GM23338 (cell line): ENCODE measurements around the gene HLX. TPM values are rescaled to one million over a fixed set of nuclear protein-coding genes. Genes with fewer than 3 reads are reported as not detected.

Experiments
- ATAC-seq: fragments of 200-7000 bp; cut with Tn5 transposase; 3 replicates; pipeline ENCODE4 v1.9.1; 2020
- DNase-seq: peaks from one replicate; pipeline ENCODE4 v3.0.0-alpha.2; 2015; ENCODE audit warnings: low spot score
- H2AFZ ChIP-seq: fragments of 200-600 bp; sonication (generic); 2 replicates; pipeline ENCODE4 v1.8.0; 2016; ENCODE audit warnings: antibody characterized with exemption, mild to moderate bottlenecking, moderate library complexity
- H3F3A ChIP-seq: fragments of 200-600 bp; sonication (generic); replicated peaks from 2 replicates; pipeline ENCODE4 v1.8.0; 2017; ENCODE audit warnings: antibody characterized with exemption, mixed run types, low read depth
- H3K27ac ChIP-seq: fragments of 200-600 bp; sonication (generic); 2 replicates; pipeline ENCODE4 v1.6.1; 2016; ENCODE audit warnings: low read depth
- H3K27me3 ChIP-seq: fragments of 200-600 bp; sonication (generic); 2 replicates; pipeline ENCODE4 v1.8.0; 2016; ENCODE audit warnings: mild to moderate bottlenecking, mixed run types, moderate library complexity; ENCODE audit not compliant: insufficient read depth
- H3K36me3 ChIP-seq: fragments of 200-600 bp; sonication (generic); 2 replicates; pipeline ENCODE4 v1.8.0; 2016; ENCODE audit warnings: mild to moderate bottlenecking; ENCODE audit not compliant: insufficient read depth
- H3K4me1 ChIP-seq: fragments of 200-600 bp; sonication (generic); 2 replicates; pipeline ENCODE4 v1.8.0; 2016; ENCODE audit warnings: mild to moderate bottlenecking, moderate library complexity; ENCODE audit not compliant: insufficient read depth
- H3K4me2 ChIP-seq: fragments of 200-600 bp; sonication (generic); 2 replicates; pipeline ENCODE4 v1.7.1; 2017; ENCODE audit warnings: mixed run types
- H3K4me3 ChIP-seq: fragments of 200-600 bp; sonication (generic); 2 replicates; pipeline ENCODE4 v1.6.1; 2016; ENCODE audit warnings: mixed run types
- H3K79me2 ChIP-seq: fragments of 200-600 bp; sonication (generic); replicated peaks from 2 replicates; pipeline ENCODE4 v1.8.0; 2017; ENCODE audit warnings: mild to moderate bottlenecking; ENCODE audit not compliant: insufficient read depth
- H3K9me2 ChIP-seq: fragments of 200-600 bp; sonication (generic); 2 replicates; pipeline ENCODE4 v1.8.0; 2017; ENCODE audit not compliant: insufficient read depth
- H4K20me1 ChIP-seq: fragments of 200-600 bp; sonication (generic); replicated peaks from 2 replicates; pipeline ENCODE4 v1.8.0; 2017; ENCODE audit warnings: mild to moderate bottlenecking; ENCODE audit not compliant: insufficient read depth
- H3K27ac Mint-ChIP-seq: 2 replicates; pipeline ENCODE4 v1.8.0; 2020; ENCODE audit warnings: inconsistent platforms, mild to moderate bottlenecking, moderate library complexity, mixed read lengths
- H3K27me3 Mint-ChIP-seq: 3 replicates; pipeline ENCODE4 v1.8.0; 2022; ENCODE audit warnings: low read depth, mild to moderate bottlenecking, moderate library complexity, mixed read lengths, inconsistent platforms; ENCODE audit not compliant: insufficient read depth, poor library complexity
- H3K36me3 Mint-ChIP-seq: 3 replicates; pipeline ENCODE4 v1.8.0; 2021; ENCODE audit warnings: low read depth, mild to moderate bottlenecking, inconsistent platforms, moderate library complexity, mixed read lengths
- H3K4me1 Mint-ChIP-seq: 3 replicates; pipeline ENCODE4 v1.8.0; 2020; ENCODE audit warnings: mild to moderate bottlenecking, inconsistent platforms, mixed read lengths
- H3K4me3 Mint-ChIP-seq: 3 replicates; pipeline ENCODE4 v1.8.0; 2021; ENCODE audit warnings: moderate library complexity, mild to moderate bottlenecking, inconsistent platforms, mixed read lengths
- H3K9me3 Mint-ChIP-seq: 3 replicates; pipeline ENCODE4 v1.8.0; 2020; ENCODE audit warnings: moderate library complexity, mild to moderate bottlenecking, inconsistent platforms, mixed read lengths
- CREB1 ChIP-seq: fragments of 250-450 bp; sonication (Bioruptor Pico); IDR thresholded peaks from 2 replicates; pipeline ENCODE4 v1.5.0; 2020; ENCODE audit warnings: low read depth, mild to moderate bottlenecking, moderate library complexity
- EZH2 ChIP-seq: fragments of 200-600 bp; sonication (generic); IDR thresholded peaks from one replicate; pipeline ENCODE4 v1.8.0; 2017; ENCODE audit warnings: antibody characterized with exemption, mild to moderate bottlenecking, low read depth; ENCODE audit not compliant: unreplicated experiment
- EZH2phosphoT487 ChIP-seq: fragments of 200-600 bp; sonication (generic); IDR thresholded peaks from one replicate; pipeline ENCODE4 v1.8.1; 2018; ENCODE audit warnings: antibody characterized with exemption; ENCODE audit not compliant: unreplicated experiment
- JUNB ChIP-seq: IDR thresholded peaks from one replicate; pipeline ENCODE4 v1.6.1; 2016; ENCODE audit warnings: antibody characterized with exemption; ENCODE audit not compliant: unreplicated experiment
- NANOG ChIP-seq: IDR thresholded peaks from 2 replicates; pipeline ENCODE4 v1.6.1; 2016; ENCODE audit warnings: antibody characterized with exemption, borderline replicate concordance
- POLR2AphosphoS5 ChIP-seq: IDR thresholded peaks from 2 replicates; pipeline ENCODE4 v1.6.1; 2016; ENCODE audit warnings: antibody characterized with exemption, low read depth
- STAT1 ChIP-seq: IDR thresholded peaks from one replicate; pipeline ENCODE4 v1.6.1; 2016; ENCODE audit warnings: antibody characterized with exemption; ENCODE audit not compliant: unreplicated experiment
- ZNF114 ChIP-seq: fragments of 250-450 bp; sonication (Bioruptor Pico); IDR thresholded peaks from 2 replicates; pipeline ENCODE4 v1.5.0; 2020; ENCODE audit warnings: mild to moderate bottlenecking, moderate library complexity
- ZNF331 ChIP-seq: fragments of 250-450 bp; sonication (Bioruptor Pico); IDR thresholded peaks from 2 replicates; pipeline ENCODE4 v1.5.0; 2020; ENCODE audit warnings: low read depth, mild to moderate bottlenecking, moderate library complexity
- ZNF462 ChIP-seq: fragments of 250-450 bp; sonication (Bioruptor Pico); IDR thresholded peaks from 2 replicates; pipeline ENCODE4 v1.5.0; 2020; ENCODE audit warnings: mild to moderate bottlenecking, moderate library complexity
- polyA plus RNA-seq: library from polyadenylated mRNA; unstranded; fragments of >200 nt; fragmentation: Nextera tagmentation; extraction: Ambion mirVana; gene quantifications from 2 replicates; pipeline ENCODE4 v1.2.1, GENCODE V29; 2016
- total RNA-seq: library from RNA; depleted of rRNA; stranded (reverse); fragments of >200 nt; shearing (Covaris generic); gene quantifications from 2 replicates; pipeline ENCODE4 v1.2.3, GENCODE V29; 2014
- TF ChIP-seq, protein P1 (sequence below): IDR thresholded peaks from 2 replicates; pipeline ENCODE4 v1.6.1; 2016; ENCODE audit warnings: antibody characterized with exemption
- TF ChIP-seq, protein P2 (sequence below), 2 experiments: fragments of 200-600 bp in 1 of 2; sonication (generic) in 1 of 2; conservative IDR thresholded peaks; 2 replicates each; pipeline versions ENCODE4 v1.5.1 to v1.6.1; 2016 to 2017; ENCODE audit warnings: antibody characterized with exemption in 2 of 2, low read depth in 2 of 2, mild to moderate bottlenecking in 2 of 2, moderate library complexity in 1 of 2
- TF ChIP-seq, protein P3 (sequence below): IDR thresholded peaks from one replicate; pipeline ENCODE4 v1.6.1; 2018; ENCODE audit warnings: antibody characterized with exemption; ENCODE audit not compliant: unreplicated experiment

HLX gene
- total and polyA plus RNA-seq, 2 experiments from 2014 or later: 0.07 TPM; not detected in 1

DNA sequence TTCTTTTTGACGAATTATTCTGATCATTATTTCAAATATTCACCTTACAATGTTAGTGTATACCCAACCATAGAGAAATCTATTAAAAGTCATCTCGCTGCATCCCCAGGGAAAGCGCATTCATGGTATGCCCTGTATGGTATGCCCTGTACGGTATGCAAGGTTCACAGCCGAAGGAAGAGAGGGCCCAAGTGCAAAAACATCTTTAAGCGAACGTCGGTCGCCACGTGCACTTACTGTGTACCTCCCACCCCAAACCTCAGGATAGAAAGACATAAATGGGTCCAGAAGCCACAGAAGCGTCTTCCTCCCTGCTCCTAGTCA is 14.4 kb downstream of the HLX start:
- peak overlapping the region; percentile 90 for H2AFZ ChIP-seq
- Mint-ChIP-seq H3K27ac (no peak overlapping the region), H3K27me3 (peaks cover 94% of the 10 kb centered on the region), H3K9me3 (peaks cover 14% of the 10 kb centered on the region), H3K4me3 (peak overlapping the region; percentile 66), H3K4me1 (peaks cover 47% of the 10 kb centered on the region), H3K36me3 (peaks cover 3% of the 10 kb centered on the region; the same call in 1 of the 3 replicates)
- no peaks in the 10 kb centered on the region; the same call in 1 of the 2 replicates for H3K36me3 ChIP-seq
- no peaks in the 10 kb centered on the region for H3K9me2 ChIP-seq
- no peaks in the 10 kb centered on the region for H3K79me2 ChIP-seq
- peaks cover 38% of the 10 kb centered on the region for H4K20me1 ChIP-seq
- H3F3A ChIP-seq: peaks cover 3% of the 10 kb centered on the region; the same call in 1 of the 2 replicates
- H3K27ac ChIP-seq: no peak overlapping the region
- H3K4me2 ChIP-seq: peak overlapping the region; percentile 87
- ATAC-seq (no peak; the same call in 2 of the 3 replicates), DNase-seq (peak; percentile 26)
- H3K4me1 ChIP-seq: peaks cover 36% of the 10 kb centered on the region
- peak overlapping the region; percentile 58 for H3K4me3 ChIP-seq
- TF ChIP-seq POLR2AphosphoS5 (no peak), ZNF331 (no peak), ZNF462 (CRISPR knock-in tag) (no peak), CREB1 (CRISPR knock-in tag) (no peak), ZNF114 (CRISPR knock-in tag) (no peak), JUNB (no peak), NANOG (no peak), EZH2phosphoT487 (no peak), EZH2 (no peak), STAT1 (no peak)
- TF ChIP-seq, protein P1, sequence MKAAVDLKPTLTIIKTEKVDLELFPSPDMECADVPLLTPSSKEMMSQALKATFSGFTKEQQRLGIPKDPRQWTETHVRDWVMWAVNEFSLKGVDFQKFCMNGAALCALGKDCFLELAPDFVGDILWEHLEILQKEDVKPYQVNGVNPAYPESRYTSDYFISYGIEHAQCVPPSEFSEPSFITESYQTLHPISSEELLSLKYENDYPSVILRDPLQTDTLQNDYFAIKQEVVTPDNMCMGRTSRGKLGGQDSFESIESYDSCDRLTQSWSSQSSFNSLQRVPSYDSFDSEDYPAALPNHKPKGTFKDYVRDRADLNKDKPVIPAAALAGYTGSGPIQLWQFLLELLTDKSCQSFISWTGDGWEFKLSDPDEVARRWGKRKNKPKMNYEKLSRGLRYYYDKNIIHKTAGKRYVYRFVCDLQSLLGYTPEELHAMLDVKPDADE: no peak
- TF ChIP-seq, protein P2, sequence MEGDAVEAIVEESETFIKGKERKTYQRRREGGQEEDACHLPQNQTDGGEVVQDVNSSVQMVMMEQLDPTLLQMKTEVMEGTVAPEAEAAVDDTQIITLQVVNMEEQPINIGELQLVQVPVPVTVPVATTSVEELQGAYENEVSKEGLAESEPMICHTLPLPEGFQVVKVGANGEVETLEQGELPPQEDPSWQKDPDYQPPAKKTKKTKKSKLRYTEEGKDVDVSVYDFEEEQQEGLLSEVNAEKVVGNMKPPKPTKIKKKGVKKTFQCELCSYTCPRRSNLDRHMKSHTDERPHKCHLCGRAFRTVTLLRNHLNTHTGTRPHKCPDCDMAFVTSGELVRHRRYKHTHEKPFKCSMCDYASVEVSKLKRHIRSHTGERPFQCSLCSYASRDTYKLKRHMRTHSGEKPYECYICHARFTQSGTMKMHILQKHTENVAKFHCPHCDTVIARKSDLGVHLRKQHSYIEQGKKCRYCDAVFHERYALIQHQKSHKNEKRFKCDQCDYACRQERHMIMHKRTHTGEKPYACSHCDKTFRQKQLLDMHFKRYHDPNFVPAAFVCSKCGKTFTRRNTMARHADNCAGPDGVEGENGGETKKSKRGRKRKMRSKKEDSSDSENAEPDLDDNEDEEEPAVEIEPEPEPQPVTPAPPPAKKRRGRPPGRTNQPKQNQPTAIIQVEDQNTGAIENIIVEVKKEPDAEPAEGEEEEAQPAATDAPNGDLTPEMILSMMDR (conservative IDR thresholded peaks at IDR 0.05; ENCODE audit: low read depth in 2 of 2): no peak
- TF ChIP-seq, protein P3, sequence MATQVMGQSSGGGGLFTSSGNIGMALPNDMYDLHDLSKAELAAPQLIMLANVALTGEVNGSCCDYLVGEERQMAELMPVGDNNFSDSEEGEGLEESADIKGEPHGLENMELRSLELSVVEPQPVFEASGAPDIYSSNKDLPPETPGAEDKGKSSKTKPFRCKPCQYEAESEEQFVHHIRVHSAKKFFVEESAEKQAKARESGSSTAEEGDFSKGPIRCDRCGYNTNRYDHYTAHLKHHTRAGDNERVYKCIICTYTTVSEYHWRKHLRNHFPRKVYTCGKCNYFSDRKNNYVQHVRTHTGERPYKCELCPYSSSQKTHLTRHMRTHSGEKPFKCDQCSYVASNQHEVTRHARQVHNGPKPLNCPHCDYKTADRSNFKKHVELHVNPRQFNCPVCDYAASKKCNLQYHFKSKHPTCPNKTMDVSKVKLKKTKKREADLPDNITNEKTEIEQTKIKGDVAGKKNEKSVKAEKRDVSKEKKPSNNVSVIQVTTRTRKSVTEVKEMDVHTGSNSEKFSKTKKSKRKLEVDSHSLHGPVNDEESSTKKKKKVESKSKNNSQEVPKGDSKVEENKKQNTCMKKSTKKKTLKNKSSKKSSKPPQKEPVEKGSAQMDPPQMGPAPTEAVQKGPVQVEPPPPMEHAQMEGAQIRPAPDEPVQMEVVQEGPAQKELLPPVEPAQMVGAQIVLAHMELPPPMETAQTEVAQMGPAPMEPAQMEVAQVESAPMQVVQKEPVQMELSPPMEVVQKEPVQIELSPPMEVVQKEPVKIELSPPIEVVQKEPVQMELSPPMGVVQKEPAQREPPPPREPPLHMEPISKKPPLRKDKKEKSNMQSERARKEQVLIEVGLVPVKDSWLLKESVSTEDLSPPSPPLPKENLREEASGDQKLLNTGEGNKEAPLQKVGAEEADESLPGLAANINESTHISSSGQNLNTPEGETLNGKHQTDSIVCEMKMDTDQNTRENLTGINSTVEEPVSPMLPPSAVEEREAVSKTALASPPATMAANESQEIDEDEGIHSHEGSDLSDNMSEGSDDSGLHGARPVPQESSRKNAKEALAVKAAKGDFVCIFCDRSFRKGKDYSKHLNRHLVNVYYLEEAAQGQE: no peak
- peaks cover 100% of the 10 kb centered on the region for H3K27me3 ChIP-seq
